Osteocyte (in vitro differentiated cells): ENCODE measurements around the gene ZDHHC13. TPM values are rescaled to one million over a fixed set of nuclear protein-coding genes. Genes with fewer than 3 reads are reported as not detected.

Experiments used
- DNase-seq: peaks from one replicate; pipeline ENCODE4 v3.0.0; 2021; ENCODE audit warnings: mixed read lengths; ENCODE audit not compliant: unreplicated experiment; ENCODE audit errors: extremely low spot score
- H3K27ac Mint-ChIP-seq: one replicate; pipeline ENCODE4 v1.8.0; 2021; ENCODE audit warnings: mild to moderate bottlenecking, mixed read lengths; ENCODE audit not compliant: unreplicated experiment
- H3K27me3 Mint-ChIP-seq: one replicate; pipeline ENCODE4 v1.8.0; 2021; ENCODE audit warnings: mixed read lengths; ENCODE audit not compliant: unreplicated experiment
- H3K36me3 Mint-ChIP-seq: one replicate; pipeline ENCODE4 v1.8.0; 2021; ENCODE audit warnings: mixed read lengths; ENCODE audit not compliant: unreplicated experiment
- H3K4me1 Mint-ChIP-seq: one replicate; pipeline ENCODE4 v1.8.0; 2021; ENCODE audit warnings: mixed read lengths; ENCODE audit not compliant: unreplicated experiment
- H3K4me3 Mint-ChIP-seq: one replicate; pipeline ENCODE4 v1.8.0; 2021; ENCODE audit warnings: mild to moderate bottlenecking, moderate library complexity, mixed read lengths; ENCODE audit not compliant: unreplicated experiment
- H3K9me3 Mint-ChIP-seq: one replicate; pipeline ENCODE4 v1.8.0; 2021; ENCODE audit warnings: mixed read lengths; ENCODE audit not compliant: unreplicated experiment
- CTCF ChIP-seq: fragments of 200-600 bp; sonication (generic); IDR thresholded peaks from 2 replicates; pipeline ENCODE4 v1.5.0; 2021; ENCODE audit warnings: antibody characterized with exemption, mild to moderate bottlenecking, moderate library complexity
- total RNA-seq: library from RNA; stranded (reverse); gene quantifications from 2 replicates; pipeline ENCODE4 v1.2.1, GENCODE V29; 2021

Gene ZDHHC13
- total RNA-seq, 1 donor from 2014 or later, result 11.6 TPM

GRCh38 chr11:19091366-19091765 lies 25.6 kb upstream of the ZDHHC13 start:
- DNase-seq, result no peak
- H3K36me3 Mint-ChIP-seq, result no peaks in the 10 kb centered on the region
- no peaks in the 10 kb centered on the region for H3K4me1 Mint-ChIP-seq
- no peak overlapping the region for H3K27ac Mint-ChIP-seq
- peaks cover 19% of the 10 kb centered on the region for H3K27me3 Mint-ChIP-seq
- no peak overlapping the region for H3K4me3 Mint-ChIP-seq
- H3K9me3 Mint-ChIP-seq, result no peaks in the 10 kb centered on the region
- TF ChIP-seq CTCF, result no peak

- H3K27me3 Mint-ChIP-seq, result peaks cover 27% of the 10 kb centered on the region
- H3K36me3 Mint-ChIP-seq, result no peaks in the 10 kb centered on the region
- no peak overlapping the region for H3K27ac Mint-ChIP-seq
- no peak for DNase-seq
- no peaks in the 10 kb centered on the region for H3K9me3 Mint-ChIP-seq
- no peak overlapping the region for H3K4me3 Mint-ChIP-seq
- TF ChIP-seq CTCF, result no peak
- H3K4me1 Mint-ChIP-seq, result no peaks in the 10 kb centered on the region
Observed at GRCh38 chr11:19092342-19092741, 24.6 kb upstream of the ZDHHC13 start.

- H3K4me3 Mint-ChIP-seq, result no peak overlapping the region
- no peak overlapping the region for H3K27ac Mint-ChIP-seq
- H3K36me3 Mint-ChIP-seq, result no peaks in the 10 kb centered on the region
- no peaks in the 10 kb centered on the region for H3K9me3 Mint-ChIP-seq
- H3K4me1 Mint-ChIP-seq, result no peaks in the 10 kb centered on the region
- peaks cover 32% of the 10 kb centered on the region for H3K27me3 Mint-ChIP-seq
- no peak for DNase-seq
- TF ChIP-seq CTCF, result no peak
Observed at GRCh38 chr11:19092850-19093249, 24.1 kb upstream of the ZDHHC13 start.

GRCh38 chr11:19093976-19094375 lies 23.0 kb upstream of the ZDHHC13 start:
- DNase-seq, result no peak
- Mint-ChIP-seq H3K27me3 (peaks cover 33% of the 10 kb centered on the region), H3K36me3 (no peaks in the 10 kb centered on the region), H3K27ac (no peak overlapping the region), H3K9me3 (no peaks in the 10 kb centered on the region), H3K4me1 (no peaks in the 10 kb centered on the region), H3K4me3 (no peak overlapping the region)
- TF ChIP-seq CTCF, result no peak

- H3K27me3 Mint-ChIP-seq, result peaks cover 42% of the 10 kb centered on the region
- no peak overlapping the region for H3K27ac Mint-ChIP-seq
- no peaks in the 10 kb centered on the region for H3K36me3 Mint-ChIP-seq
- no peaks in the 10 kb centered on the region for H3K4me1 Mint-ChIP-seq
- no peak for TF ChIP-seq CTCF
- DNase-seq, result no peak
- no peak overlapping the region for H3K4me3 Mint-ChIP-seq
- no peaks in the 10 kb centered on the region for H3K9me3 Mint-ChIP-seq
Observed at GRCh38 chr11:19094859-19095258, 22.1 kb upstream of the ZDHHC13 start.
